ENCODE results near the gene NUDCD3.

NUDCD3 gene

GRCh38 chr7:44394112-44394447 is 96.4 kb downstream of the NUDCD3 start:
- DNase-seq (ENCODE audit: extremely low spot score) = no peak
- POLR2A ChIA-PET = no interaction called here
- CTCF ChIA-PET = no interaction called here
- TF ChIP-seq CTBP1 (IDR thresholded peaks at IDR 0.05; ENCODE audit: borderline replicate concordance) (no peak), HDGF (IDR thresholded peaks at IDR 0.05; ENCODE audit: borderline replicate concordance) (no peak), SP1 (IDR thresholded peaks at IDR 0.05) (no peak), FOXM1 (IDR thresholded peaks at IDR 0.05; ENCODE audit: borderline replicate concordance) (no peak), NFRKB (IDR thresholded peaks at IDR 0.05) (no peak), TARDBP (IDR thresholded peaks at IDR 0.05) (no peak), ARNT (IDR thresholded peaks at IDR 0.05) (no peak), SUZ12 (IDR thresholded peaks at IDR 0.05) (no peak), LEF1 (IDR thresholded peaks at IDR 0.05; ENCODE audit: borderline replicate concordance) (no peak), ZNF384 (IDR thresholded peaks at IDR 0.05) (no peak), BHLHE40 (IDR thresholded peaks at IDR 0.05; ENCODE audit: borderline replicate concordance) (no peak), FOXA1 (IDR thresholded peaks at IDR 0.05) (no peak), ELF4 (IDR thresholded peaks at IDR 0.05) (no peak), FOXK2 (IDR thresholded peaks at IDR 0.05) (no peak)

GRCh38 chr7:44393238-44394111 is 97.0 kb downstream of the NUDCD3 start:
- TF ChIP-seq BHLHE40 (IDR thresholded peaks at IDR 0.05; ENCODE audit: borderline replicate concordance) (no peak), PKNOX1 (IDR thresholded peaks at IDR 0.05) (no peak), L3MBTL2 (conservative IDR thresholded peaks at IDR 0.05) (no peak), LEF1 (IDR thresholded peaks at IDR 0.05; ENCODE audit: borderline replicate concordance) (no peak), CTBP1 (IDR thresholded peaks at IDR 0.05; ENCODE audit: borderline replicate concordance) (no peak), SP1 (IDR thresholded peaks at IDR 0.05) (no peak), HDGF (IDR thresholded peaks at IDR 0.05; ENCODE audit: borderline replicate concordance) (no peak), FOXM1 (IDR thresholded peaks at IDR 0.05; ENCODE audit: borderline replicate concordance) (no peak), ELF4 (IDR thresholded peaks at IDR 0.05) (no peak), ZNF384 (IDR thresholded peaks at IDR 0.05) (no peak), FOXA1 (IDR thresholded peaks at IDR 0.05) (no peak), SUZ12 (IDR thresholded peaks at IDR 0.05) (no peak), NFRKB (IDR thresholded peaks at IDR 0.05) (no peak), FOXK2 (IDR thresholded peaks at IDR 0.05) (no peak), TARDBP (IDR thresholded peaks at IDR 0.05) (no peak), ARNT (IDR thresholded peaks at IDR 0.05) (no peak)
- ChIA-PET CTCF (no interaction called here), POLR2A (no interaction called here)
- no peak for DNase-seq (ENCODE audit: extremely low spot score)

- TF ChIP-seq FOXA1 (IDR thresholded peaks at IDR 0.05) (no peak), FOXK2 (IDR thresholded peaks at IDR 0.05) (no peak), CTBP1 (IDR thresholded peaks at IDR 0.05; ENCODE audit: borderline replicate concordance) (no peak), BHLHE40 (IDR thresholded peaks at IDR 0.05; ENCODE audit: borderline replicate concordance) (no peak), ZNF384 (IDR thresholded peaks at IDR 0.05) (no peak), SP1 (IDR thresholded peaks at IDR 0.05) (no peak), SUZ12 (IDR thresholded peaks at IDR 0.05) (no peak), TARDBP (IDR thresholded peaks at IDR 0.05) (no peak), ELF4 (IDR thresholded peaks at IDR 0.05) (no peak)
- CTCF ChIA-PET = no interaction called here
- no peak for DNase-seq (ENCODE audit: extremely low spot score)
- POLR2A ChIA-PET = no interaction called here
Observed at GRCh38 chr7:44392618-44393010, 97.8 kb downstream of the NUDCD3 start.

- POLR2A ChIA-PET = no interaction called here
- DNase-seq (ENCODE audit: extremely low spot score) = no peak
- no peak for TF ChIP-seq ZNF384 (IDR thresholded peaks at IDR 0.05)
- no peak for TF ChIP-seq FOXM1 (IDR thresholded peaks at IDR 0.05; ENCODE audit: borderline replicate concordance)
- TF ChIP-seq TARDBP (IDR thresholded peaks at IDR 0.05) = no peak
- TF ChIP-seq FOXK2 (IDR thresholded peaks at IDR 0.05) = no peak
- TF ChIP-seq BHLHE40 (IDR thresholded peaks at IDR 0.05; ENCODE audit: borderline replicate concordance) = no peak
- no peak for TF ChIP-seq L3MBTL2 (conservative IDR thresholded peaks at IDR 0.05)
- no peak for TF ChIP-seq CTBP1 (IDR thresholded peaks at IDR 0.05; ENCODE audit: borderline replicate concordance)
- TF ChIP-seq PKNOX1 (IDR thresholded peaks at IDR 0.05) = no peak
- no peak for TF ChIP-seq HDGF (IDR thresholded peaks at IDR 0.05; ENCODE audit: borderline replicate concordance)
- no peak for TF ChIP-seq ARNT (IDR thresholded peaks at IDR 0.05)
- TF ChIP-seq SP1 (IDR thresholded peaks at IDR 0.05) = no peak
- no peak for TF ChIP-seq SUZ12 (IDR thresholded peaks at IDR 0.05)
- no peak for TF ChIP-seq LEF1 (IDR thresholded peaks at IDR 0.05; ENCODE audit: borderline replicate concordance)
- TF ChIP-seq ELF4 (IDR thresholded peaks at IDR 0.05) = no peak
- no peak for TF ChIP-seq NFRKB (IDR thresholded peaks at IDR 0.05)
- TF ChIP-seq FOXA1 (IDR thresholded peaks at IDR 0.05) = no peak
- CTCF ChIA-PET = no interaction called here
Observed at GRCh38 chr7:44391746-44392617, 98.5 kb downstream of the NUDCD3 start.

DNA sequence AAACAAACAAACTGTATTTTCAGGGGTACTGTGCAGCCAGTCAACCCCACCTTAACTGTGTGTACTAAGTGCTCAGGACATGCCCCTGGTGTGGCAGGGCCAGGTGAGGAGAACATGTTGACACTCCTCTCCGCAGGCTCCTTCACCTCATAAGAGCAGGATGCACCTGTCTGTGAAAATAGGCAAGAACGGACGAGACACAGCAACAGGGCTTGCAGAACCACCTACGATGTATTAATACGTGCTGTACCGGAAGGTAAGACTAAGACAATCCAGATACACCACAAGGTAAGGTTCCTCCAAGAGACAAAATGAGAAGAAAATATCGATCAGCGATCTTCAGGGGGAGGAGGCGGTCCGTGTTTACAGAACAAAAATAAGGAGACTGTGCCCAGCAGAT is 99.3 kb downstream of the NUDCD3 start:
- POLR2A ChIA-PET = no interaction called here
- DNase-seq (ENCODE audit: extremely low spot score) = no peak
- CTCF ChIA-PET = no interaction called here
- TF ChIP-seq BHLHE40 (IDR thresholded peaks at IDR 0.05; ENCODE audit: borderline replicate concordance) = no peak
- no peak for TF ChIP-seq L3MBTL2 (conservative IDR thresholded peaks at IDR 0.05)
- no peak for TF ChIP-seq CTBP1 (IDR thresholded peaks at IDR 0.05; ENCODE audit: borderline replicate concordance)
- no peak for TF ChIP-seq ARNT (IDR thresholded peaks at IDR 0.05)
- TF ChIP-seq HDGF (IDR thresholded peaks at IDR 0.05; ENCODE audit: borderline replicate concordance) = no peak
- TF ChIP-seq NFRKB (IDR thresholded peaks at IDR 0.05) = no peak
- no peak for TF ChIP-seq TARDBP (IDR thresholded peaks at IDR 0.05)
- TF ChIP-seq SUZ12 (IDR thresholded peaks at IDR 0.05) = no peak
- no peak for TF ChIP-seq FOXM1 (IDR thresholded peaks at IDR 0.05; ENCODE audit: borderline replicate concordance)

DNA sequence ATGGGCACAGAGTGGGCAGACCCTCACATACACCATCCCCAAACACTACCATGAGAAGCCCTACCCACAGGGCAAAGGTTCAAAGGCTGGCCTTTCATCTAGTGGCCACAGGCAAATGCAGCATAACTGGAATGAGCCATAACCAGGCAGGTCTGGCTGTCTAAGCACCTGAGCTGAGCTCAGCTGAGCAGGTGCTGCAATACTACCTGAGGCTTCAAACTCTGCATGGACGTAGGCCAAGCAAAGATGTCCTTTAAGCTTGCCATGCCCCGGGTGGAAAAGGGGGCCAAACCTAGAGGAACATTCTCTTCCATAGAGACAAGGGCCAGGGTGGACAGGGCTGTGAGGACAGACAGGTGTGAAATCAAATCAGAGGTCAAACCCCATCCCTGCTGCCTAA is 99.8 kb downstream of the NUDCD3 start:
- DNase-seq (ENCODE audit: extremely low spot score) = no peak
- TF ChIP-seq SUZ12 (IDR thresholded peaks at IDR 0.05) = no peak
- TF ChIP-seq NFRKB (IDR thresholded peaks at IDR 0.05) = no peak
- TF ChIP-seq FOXA1 (IDR thresholded peaks at IDR 0.05) = no peak
- TF ChIP-seq PKNOX1 (IDR thresholded peaks at IDR 0.05) = no peak
- no peak for TF ChIP-seq FOXM1 (IDR thresholded peaks at IDR 0.05; ENCODE audit: borderline replicate concordance)
- ChIA-PET POLR2A (no interaction called here), CTCF (no interaction called here)

All from HEK293T (cell line).